ENCODE results near the gene DYRK1B. TPM values are rescaled to one million over a fixed set of nuclear protein-coding genes. Genes with fewer than 3 reads are reported as not detected.

Gene DYRK1B
- polyA plus RNA-seq, 1 donor (not counting 4 experiments of a cell fraction or from before 2014, with no cell fraction given), result 4.6 TPM

DNA sequence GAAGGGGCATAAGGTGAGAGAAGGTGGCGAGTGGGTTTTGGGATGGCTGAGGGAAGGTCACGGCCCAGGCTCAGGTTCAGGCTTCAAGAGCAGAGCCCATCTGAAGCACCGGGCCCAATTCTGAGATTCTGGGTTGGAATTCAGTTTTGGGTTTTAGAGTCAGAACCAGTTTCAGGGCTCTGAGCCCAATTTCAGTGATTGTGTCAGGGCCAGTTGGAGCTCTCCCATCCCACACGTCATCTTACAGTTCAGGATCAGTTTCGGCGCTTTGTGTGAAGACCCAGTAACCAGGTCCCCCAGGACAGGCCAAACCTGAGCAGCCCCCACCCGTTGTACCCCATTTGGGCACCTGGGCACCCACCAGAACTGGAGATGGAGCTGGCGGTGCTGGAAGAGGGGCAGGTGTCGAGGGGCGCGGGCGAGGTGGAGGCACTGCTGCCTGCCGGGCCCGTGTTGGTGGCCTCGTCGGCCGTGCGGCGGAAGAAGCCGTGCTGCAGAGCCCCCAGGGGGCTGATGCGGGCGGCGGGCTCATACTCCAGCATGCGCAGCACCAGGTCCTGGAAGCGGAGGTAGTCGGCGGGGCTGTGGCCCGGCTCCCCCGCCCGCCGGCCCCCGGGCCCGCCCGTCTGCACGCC, 7.5 kb downstream of the DYRK1B start:
- Histone ChIP-seq H3K36me3 (ENCODE audit: control insufficient read depth in 2 of 2, extremely low read depth in 1 of 2, insufficient read depth in 2 of 2, low read length in 2 of 2) (peaks cover 23 to 34% of the 10 kb centered on the region in 2 experiments), H4K20me1 (ENCODE audit: control insufficient read depth, extremely low read depth, insufficient read depth, low read length) (no peaks in the 10 kb centered on the region), H3K27me3 (ENCODE audit: control insufficient read depth, extremely low read depth, insufficient read depth, low read length) (no peaks in the 10 kb centered on the region), H3K9me3 (ENCODE audit: control insufficient read depth, low read depth, low read length) (no peaks in the 10 kb centered on the region), H3K9me1 (ENCODE audit: control insufficient read depth, extremely low read depth, insufficient read depth, low read length) (no peaks in the 10 kb centered on the region), H3K9ac (ENCODE audit: control insufficient read depth, extremely low read depth, insufficient read depth, low read length) (no peak overlapping the region), H3K27ac (ENCODE audit: control insufficient read depth, insufficient read depth, low read length) (no peak overlapping the region), H3K4me1 (ENCODE audit: control insufficient read depth, extremely low read depth, insufficient read depth, low read length) (peaks cover 9% of the 10 kb centered on the region), H3K4me2 (ENCODE audit: control insufficient read depth, extremely low read depth, insufficient read depth, low read depth, low read length) (no peak overlapping the region), H3K4me3 (ENCODE audit: control insufficient read depth in 2 of 3, extremely low read depth in 1 of 3, insufficient read depth in 2 of 3, low read depth in 1 of 3, low read length in 3 of 3) (no peak overlapping the region), H2AFZ (ENCODE audit: control insufficient read depth, low read length) (no peak overlapping the region), H3K79me2 (ENCODE audit: control insufficient read depth, insufficient read depth, low read length) (no peaks in the 10 kb centered on the region)
- DNase-seq (ENCODE audit: low read depth, low spot score) (no peak), FAIRE-seq (no peak)
- dilution Hi-C loops (cut with MboI; ENCODE audit: extremely low pct_ligation_motif_present, low sequenced_read_pairs), result no loop called here
- TF ChIP-seq, protein P1, sequence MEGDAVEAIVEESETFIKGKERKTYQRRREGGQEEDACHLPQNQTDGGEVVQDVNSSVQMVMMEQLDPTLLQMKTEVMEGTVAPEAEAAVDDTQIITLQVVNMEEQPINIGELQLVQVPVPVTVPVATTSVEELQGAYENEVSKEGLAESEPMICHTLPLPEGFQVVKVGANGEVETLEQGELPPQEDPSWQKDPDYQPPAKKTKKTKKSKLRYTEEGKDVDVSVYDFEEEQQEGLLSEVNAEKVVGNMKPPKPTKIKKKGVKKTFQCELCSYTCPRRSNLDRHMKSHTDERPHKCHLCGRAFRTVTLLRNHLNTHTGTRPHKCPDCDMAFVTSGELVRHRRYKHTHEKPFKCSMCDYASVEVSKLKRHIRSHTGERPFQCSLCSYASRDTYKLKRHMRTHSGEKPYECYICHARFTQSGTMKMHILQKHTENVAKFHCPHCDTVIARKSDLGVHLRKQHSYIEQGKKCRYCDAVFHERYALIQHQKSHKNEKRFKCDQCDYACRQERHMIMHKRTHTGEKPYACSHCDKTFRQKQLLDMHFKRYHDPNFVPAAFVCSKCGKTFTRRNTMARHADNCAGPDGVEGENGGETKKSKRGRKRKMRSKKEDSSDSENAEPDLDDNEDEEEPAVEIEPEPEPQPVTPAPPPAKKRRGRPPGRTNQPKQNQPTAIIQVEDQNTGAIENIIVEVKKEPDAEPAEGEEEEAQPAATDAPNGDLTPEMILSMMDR (optimal IDR thresholded peaks at IDR 0.05 in 1 of 3, IDR thresholded peaks at IDR 0.05 in 1 of 3, conservative IDR thresholded peaks at IDR 0.05 in 1 of 3; ENCODE audit: extremely low read depth in 1 of 3, insufficient read depth in 2 of 3, low read length in 3 of 3), result no peak
- TF ChIP-seq EZH2 (IDR thresholded peaks at IDR 0.05; ENCODE audit: low read length), result no peak

DNA sequence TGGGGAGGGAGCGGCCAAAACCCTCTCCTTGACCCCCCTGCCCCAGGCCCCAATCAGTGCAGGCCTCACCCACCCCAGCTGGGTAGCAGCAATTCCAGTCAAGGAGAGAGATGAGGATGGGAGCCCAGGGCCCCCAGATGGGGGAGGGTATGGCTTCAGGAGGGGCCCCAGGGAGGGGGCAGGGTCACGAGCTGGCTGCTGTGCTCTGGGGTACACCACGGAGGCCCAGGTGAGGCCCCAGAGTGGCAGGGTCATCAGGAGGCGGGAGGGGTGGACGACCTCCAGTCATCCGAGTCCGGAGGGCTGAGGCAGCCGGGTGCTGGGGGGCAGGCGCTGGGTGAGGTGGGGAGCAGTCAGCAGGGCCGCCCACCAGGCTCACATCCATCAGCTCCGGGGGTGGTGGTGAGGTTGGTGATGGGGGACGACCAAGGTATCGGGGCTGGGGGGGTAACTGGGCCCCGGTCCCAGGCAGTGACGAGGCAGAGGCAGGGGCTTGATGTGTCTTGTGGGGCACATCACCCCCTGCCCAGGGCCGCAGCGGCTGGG, 8.4 kb downstream of the DYRK1B start:
- Histone ChIP-seq H3K36me3 (ENCODE audit: control insufficient read depth in 2 of 2, extremely low read depth in 1 of 2, insufficient read depth in 2 of 2, low read length in 2 of 2) (peaks cover 22 to 27% of the 10 kb centered on the region in 2 experiments), H3K27ac (ENCODE audit: control insufficient read depth, insufficient read depth, low read length) (no peak overlapping the region), H3K4me3 (ENCODE audit: control insufficient read depth in 2 of 3, extremely low read depth in 1 of 3, insufficient read depth in 2 of 3, low read depth in 1 of 3, low read length in 3 of 3) (no peak overlapping the region), H3K9me1 (ENCODE audit: control insufficient read depth, extremely low read depth, insufficient read depth, low read length) (no peaks in the 10 kb centered on the region), H4K20me1 (ENCODE audit: control insufficient read depth, extremely low read depth, insufficient read depth, low read length) (no peaks in the 10 kb centered on the region), H3K9ac (ENCODE audit: control insufficient read depth, extremely low read depth, insufficient read depth, low read length) (no peak overlapping the region), H3K27me3 (ENCODE audit: control insufficient read depth, extremely low read depth, insufficient read depth, low read length) (no peaks in the 10 kb centered on the region), H3K4me1 (ENCODE audit: control insufficient read depth, extremely low read depth, insufficient read depth, low read length) (peaks cover 9% of the 10 kb centered on the region), H3K4me2 (ENCODE audit: control insufficient read depth, extremely low read depth, insufficient read depth, low read depth, low read length) (no peak overlapping the region), H3K79me2 (ENCODE audit: control insufficient read depth, insufficient read depth, low read length) (no peaks in the 10 kb centered on the region), H2AFZ (ENCODE audit: control insufficient read depth, low read length) (no peak overlapping the region), H3K9me3 (ENCODE audit: control insufficient read depth, low read depth, low read length) (no peaks in the 10 kb centered on the region)
- FAIRE-seq (no peak), DNase-seq (ENCODE audit: low read depth, low spot score) (no peak)
- dilution Hi-C loops (cut with MboI; ENCODE audit: extremely low pct_ligation_motif_present, low sequenced_read_pairs), result no loop called here
- no peak for TF ChIP-seq EZH2 (IDR thresholded peaks at IDR 0.05; ENCODE audit: low read length)
- TF ChIP-seq, protein P1 (optimal IDR thresholded peaks at IDR 0.05 in 1 of 3, IDR thresholded peaks at IDR 0.05 in 1 of 3, conservative IDR thresholded peaks at IDR 0.05 in 1 of 3; ENCODE audit: extremely low read depth in 1 of 3, insufficient read depth in 2 of 3, low read length in 3 of 3), result no peak

Measured in keratinocyte (primary cell).